CD4-positive, alpha-beta T cell treated with Interleukin-2 at 100 ng/mL for 4 hours (primary cell): ENCODE results near the gene ZBTB5.
"Not testable (repeated sequence)": the region's sequence is repeated elsewhere in the genome, so short reads cannot be mapped to it uniquely, and the experiment has no call there.

Source experiments
- DNase-seq: peaks from one replicate; pipeline ENCODE4 v3.0.0-alpha.2; 2020; ENCODE audit warnings: low spot score

ZBTB5 gene

DNA sequence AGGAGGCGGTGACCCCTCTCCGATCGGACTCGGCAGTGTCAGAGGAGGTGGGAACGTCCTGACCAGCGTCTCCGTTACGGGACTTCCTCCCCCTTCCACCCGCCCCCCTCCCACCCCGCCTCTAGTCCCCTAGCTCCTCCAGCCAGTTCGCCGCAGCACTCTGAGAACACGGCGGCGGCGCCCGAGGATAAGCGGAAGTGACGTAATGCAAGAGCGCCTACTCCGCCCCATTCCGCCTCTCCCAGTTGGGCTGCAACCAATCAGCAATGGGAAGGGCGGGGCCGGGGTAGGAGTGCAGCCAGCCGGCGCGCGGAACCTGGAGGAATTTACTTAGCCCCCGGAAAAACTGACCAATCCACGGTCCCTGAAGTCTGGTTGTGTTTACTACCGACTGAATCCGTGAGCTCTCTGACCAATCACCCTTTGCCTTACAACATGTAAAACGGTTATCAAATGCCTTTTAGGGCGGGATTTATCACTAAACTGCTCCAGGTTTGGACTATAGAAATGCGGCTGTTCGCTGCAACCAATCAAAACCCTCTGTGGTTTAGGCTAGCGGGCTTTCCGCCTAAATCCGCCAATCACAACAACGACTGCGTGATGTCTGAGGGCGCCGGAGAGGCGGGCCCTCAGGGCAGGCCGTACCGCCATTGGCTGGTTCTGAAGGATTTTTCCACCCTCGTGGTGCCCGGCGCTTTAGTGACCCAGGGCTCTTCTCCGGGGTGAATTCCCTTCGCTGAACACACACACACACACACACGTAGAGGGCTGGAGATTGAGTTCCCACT, at the start of gene ZBTB5:
Gene ZBTB5 (minus strand): TSS at position 202 of the 788 bp plus-strand sequence. CDS start 22,899 bp downstream, outside the sequence.
- DNase-seq = peak; percentile 99

DNA sequence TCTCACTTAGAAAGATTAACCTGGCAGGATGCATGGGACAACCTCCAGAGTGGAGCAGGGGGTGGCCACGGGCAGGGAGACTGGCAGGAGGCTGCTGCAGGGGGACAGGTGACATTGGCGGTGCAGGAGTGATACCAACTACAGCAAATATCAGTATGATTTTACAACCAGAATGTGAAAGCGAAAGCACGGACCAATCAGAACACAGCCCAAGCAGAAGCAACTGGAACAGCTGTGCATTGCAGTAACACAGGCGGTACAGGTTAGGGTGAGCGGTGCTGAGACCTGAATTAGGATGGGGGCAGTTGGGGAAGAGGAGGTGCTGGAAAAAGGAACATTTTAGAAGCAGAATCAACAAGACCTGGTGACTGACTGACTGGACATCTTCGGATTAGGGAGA, 49.7 kb upstream of the ZBTB5 start:
- no peak for DNase-seq

GRCh38 chr9:37514415-37514814, 49.2 kb upstream of the ZBTB5 start:
- DNase-seq = not testable (repeated sequence)

DNA sequence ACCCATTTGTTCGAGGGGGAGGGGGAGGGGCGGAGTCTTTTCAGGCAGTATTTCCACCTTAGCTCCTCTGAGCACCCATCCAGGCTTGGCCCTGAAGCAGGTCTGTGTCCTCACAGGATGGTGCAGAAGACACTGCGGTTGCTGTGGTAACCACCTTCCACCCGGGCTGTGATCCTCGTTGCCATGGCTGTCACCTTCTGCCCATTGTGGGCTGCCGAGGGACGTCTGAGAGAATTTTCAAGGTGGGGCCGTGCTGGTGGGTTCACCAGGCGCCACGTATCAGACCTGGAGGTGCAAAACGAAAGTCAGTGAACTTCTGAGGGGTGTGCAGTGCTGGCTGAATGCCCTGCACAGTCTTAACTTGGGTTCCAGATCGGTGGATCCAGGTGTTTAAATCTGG, 47.2 kb upstream of the ZBTB5 start:
- DNase-seq = peak; percentile 48

GRCh38 chr9:37511016-37512010, 46.1 kb upstream of the ZBTB5 start:
- DNase-seq = no peak

DNA sequence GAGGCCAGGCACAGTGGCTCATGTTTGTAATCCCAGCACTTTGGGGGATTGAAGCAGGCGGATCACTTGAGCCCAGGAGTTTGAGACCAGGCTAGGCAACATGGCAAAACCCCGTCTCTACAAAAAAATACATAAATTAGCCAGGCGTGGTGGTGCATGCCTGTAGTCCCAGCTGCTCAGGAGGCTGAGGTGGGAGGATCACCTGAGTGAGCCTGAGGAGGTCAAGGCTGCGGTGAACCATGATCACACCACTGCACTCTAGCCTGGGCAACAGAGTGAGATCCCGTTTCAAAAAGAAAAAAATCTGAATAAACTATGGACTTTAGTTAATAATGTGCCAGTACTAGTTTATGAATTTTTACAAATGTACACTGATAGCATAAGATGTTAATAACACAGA, 44.8 kb upstream of the ZBTB5 start:
- not testable (repeated sequence) for DNase-seq

DNA sequence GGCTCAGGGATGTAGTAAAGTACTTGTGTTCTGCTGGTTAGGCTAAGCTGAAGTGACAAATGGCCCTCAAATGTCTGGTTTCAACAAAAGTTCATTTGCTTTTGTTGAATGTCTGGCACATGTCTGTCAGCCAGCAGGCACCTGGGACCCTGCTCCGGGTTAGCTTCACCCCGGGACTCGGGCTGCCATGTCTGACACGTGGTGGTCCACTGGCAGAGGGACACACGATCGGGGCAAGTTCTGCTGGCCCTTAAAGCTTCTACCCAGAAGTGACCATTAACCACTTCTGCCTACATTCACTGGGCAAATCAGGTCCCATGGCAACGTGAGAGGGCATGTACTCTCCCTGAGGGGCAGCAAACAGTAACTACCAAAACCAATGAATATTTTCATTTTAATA, 44.3 kb upstream of the ZBTB5 start:
- DNase-seq = no peak

DNA sequence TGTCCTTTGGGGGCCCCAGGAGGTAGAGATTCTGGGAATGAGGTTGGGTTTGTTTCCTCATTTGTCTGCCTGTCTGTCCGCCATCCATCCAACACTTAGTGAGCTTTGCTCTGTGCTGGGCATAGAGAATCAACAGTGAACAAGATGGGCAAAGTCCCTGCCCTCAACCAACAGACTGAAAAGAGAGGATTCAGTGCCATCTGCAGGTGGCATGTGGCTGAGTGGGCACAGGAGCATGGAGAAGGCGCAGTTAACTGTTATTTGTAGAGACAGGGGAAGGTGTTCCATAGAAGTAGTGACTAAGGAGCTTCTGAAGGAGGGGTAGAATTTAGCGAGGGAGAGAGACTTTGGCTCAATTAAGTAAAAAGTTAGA, 43.6 kb upstream of the ZBTB5 start:
- DNase-seq = peak; percentile 12

DNA sequence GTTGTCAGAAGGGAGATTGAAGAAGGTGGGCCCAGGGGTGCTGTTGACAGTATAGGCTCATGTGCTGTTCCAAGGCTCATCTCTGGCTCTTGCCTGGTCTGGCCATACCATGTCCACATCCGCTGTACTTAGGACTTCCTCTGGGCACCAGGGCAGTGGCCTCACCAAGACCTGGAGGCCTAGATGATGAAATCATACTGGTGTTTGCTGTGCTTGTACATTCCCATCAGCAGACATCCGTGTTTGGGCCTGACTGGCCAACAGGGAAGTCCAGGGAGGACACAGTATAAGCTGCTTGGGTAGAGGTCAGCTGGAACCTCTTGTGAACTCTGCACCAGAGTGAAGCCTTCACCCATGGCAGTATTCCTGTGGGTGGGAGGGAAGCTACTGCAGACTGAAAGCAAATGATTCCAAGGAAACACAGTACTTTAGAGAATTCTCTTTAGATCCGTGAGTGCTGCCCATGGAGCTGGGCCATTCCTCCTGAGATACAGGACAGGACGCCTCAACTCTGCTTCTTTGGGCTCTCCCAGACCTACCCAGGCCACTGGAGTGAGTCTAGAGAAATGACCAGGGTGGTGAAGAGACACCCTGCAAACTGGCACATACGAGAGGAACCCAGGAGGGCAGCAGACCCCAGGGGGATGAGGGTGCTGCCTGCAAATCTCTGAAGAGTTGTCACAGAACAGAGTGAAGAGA, 43.0 kb upstream of the ZBTB5 start:
- DNase-seq = no peak

DNA sequence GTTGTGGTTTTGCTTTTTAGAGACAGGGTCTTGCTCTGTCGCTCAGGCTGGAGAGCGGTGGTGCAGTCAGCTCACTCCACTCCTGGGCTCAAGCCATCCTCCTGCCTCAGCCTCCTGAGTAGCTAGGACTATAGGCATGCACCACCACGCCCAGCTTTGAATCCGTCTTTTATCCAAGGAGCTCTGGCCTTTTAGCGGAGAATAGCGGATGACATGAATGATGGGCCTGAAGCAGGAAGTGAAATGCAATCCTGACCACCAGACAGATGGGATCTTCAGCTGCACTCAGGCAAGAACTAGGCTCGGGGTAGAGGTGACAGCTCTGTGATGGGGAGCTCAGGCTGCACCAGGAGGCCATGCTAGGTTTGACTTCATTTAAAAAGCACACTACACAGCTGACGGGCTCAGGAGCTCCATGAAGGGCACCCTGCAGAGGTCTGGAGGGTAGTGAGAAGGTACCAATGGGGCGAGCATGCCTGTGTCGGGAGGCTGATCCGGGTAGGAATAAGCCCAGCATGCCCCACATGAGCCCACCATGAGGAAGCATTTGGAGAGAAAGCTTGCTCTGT, 42.4 kb upstream of the ZBTB5 start:
- no peak for DNase-seq

DNA sequence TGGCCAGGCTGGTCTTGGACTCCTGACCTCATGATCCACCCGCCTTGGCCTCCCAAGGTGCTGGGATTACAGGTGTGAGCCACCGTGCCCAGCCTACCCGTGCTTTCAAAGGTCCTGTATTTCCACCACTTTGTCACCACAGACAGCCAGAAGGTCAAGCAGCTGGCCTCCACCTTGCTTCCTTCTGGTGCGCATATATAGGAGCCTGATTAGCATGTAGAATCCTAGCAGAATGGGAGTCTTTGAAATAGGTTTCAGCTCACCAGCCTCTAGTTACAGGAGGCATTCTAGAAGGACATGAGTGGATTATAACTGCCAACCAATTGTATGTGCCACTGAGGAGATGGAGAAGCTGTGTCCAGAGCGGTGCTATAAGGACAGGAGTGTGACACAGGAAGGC, 39.4 kb upstream of the ZBTB5 start:
- DNase-seq = no peak

- peak; percentile 58 for DNase-seq
Observed at GRCh38 chr9:37503736-37504135, 38.5 kb upstream of the ZBTB5 start.

DNA sequence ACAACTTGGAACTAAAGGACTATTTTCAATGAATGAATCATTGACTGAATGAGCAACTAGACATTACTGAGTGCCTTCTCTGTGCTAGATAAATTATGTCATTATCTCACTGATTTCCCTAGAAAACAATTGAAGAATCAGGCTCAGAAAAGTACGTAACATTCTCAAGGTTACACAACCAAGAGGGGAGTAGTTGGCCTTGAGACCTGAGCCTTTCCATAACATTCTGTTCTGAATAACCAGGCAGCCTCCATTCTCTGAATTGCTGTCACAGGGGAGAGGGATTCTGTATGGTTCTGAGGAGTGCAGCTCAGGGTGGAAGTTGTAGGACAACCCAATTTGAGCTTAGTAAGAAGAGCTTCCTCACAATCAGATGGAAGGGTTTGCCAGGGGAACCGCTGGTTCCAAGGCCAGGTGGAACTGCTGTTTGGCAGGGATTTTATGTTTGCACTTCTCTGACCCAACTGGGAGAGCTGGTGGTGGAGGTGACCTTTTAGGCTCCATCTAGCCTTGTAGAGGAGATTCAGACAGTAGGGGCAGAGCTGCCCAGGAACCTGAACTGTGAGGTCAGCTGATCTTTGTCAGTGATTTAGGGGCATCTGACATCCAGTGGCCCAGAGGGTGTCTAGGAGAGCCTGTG, 36.8 kb upstream of the ZBTB5 start:
- DNase-seq = no peak

GRCh38 chr9:37499297-37499696, 34.0 kb upstream of the ZBTB5 start:
- no peak for DNase-seq

DNA sequence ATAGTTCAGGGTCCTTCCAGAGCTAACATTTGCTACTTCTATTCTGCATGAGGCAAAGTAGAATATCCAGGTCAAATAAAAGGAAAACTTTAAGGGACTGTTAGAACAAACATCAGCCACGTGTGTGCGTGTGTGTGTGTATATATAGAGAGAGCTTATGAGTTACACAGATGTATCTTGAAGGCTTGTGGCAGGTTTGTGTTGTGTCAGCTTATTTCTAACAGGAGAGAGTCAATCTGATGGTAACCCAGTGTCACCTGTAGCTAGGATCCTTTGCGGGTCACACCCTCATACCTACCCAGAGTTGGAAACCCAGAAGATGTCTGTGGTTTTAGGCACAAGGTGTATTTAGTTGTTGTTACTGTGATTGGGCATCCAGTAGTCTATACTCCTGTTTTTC, 33.2 kb upstream of the ZBTB5 start:
- no peak for DNase-seq

- DNase-seq = no peak
Observed at GRCh38 chr9:37497320-37497719, 32.1 kb upstream of the ZBTB5 start.

DNA sequence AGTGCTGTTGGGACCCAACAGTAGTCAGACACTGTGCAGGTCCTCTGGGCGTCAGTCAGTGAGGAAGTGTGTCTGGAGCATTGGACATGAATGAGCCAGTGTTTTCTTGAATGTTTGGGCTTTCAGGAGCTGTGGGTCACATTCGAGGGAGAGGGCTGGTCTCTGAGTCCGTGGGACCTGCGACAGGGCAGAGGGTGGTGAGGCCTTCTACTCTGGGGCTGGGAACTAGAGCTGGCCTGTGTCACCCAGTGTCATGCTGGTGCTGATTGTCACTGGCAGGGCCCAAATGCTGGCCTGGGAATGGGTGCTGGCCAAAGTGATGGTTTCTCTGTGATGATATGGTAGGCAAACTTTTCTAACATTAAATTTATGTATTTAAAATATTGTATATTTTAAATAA, 30.8 kb upstream of the ZBTB5 start:
- no peak for DNase-seq

GRCh38 chr9:37495571-37495970, 30.3 kb upstream of the ZBTB5 start:
- no peak for DNase-seq

- no peak for DNase-seq
Observed at GRCh38 chr9:37491939-37492338, 26.7 kb upstream of the ZBTB5 start.

DNA sequence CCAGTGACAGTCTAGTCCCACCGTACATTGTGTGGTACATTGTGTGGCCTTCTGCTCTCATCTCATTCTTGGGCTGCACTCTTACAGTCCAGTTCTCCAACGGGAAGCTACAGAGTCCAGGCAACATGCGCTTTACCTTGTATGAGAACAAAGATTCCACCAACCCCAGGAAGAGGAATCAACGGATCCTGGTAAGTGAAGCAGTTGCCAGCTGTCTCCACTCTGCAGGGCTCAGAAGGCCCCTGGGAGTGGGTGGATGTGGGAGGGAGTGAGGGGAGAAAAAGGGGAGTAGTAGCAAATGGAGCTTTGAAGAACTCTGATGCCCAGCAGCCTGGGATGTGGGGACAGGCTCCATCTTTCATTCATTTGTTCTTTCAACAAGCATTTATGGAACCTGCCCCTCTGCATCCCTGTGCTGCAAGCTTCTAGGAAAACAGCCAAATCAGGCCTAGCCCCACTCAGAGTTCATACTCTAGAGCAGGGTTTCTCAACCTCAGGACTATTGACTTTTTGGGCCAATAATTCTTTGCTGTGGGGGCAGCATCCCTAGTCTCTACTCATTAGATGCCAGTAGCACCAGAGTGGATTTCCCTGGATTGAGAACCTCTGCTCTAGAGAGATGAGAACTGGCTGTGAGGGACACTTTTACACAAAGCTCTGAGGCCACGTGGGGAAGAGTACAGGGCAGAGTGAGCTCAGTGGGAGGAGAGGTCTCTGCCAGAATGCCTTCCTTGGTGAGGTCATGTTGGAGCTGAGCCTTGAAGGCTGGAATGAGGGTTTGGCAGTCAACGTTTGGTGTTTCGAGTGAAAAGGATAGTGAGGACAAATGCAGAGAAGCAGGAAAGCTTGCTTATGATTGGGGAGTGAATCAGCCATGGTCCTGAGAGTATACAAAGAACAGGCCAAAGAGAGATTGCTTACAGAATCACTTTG, 21.6 kb upstream of the ZBTB5 start:
- no peak for DNase-seq

DNA sequence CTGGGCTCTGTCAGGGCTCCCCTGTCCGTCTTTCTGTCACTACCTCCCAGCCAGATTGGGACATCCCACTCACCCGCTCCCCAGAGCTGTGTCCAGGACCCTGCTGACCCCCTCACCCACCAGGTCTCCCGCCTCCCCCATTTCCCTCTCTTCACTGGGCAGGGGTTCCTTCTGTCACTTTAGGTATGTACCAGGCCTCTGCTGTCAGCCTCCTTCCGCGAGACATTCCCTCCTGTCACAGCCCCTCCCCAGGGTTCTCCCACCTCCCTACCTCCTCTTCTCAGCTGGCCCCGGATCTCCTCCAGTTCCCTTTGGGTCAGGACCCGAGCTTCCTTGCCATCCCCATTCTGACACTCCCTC, 21.0 kb upstream of the ZBTB5 start:
- no peak for DNase-seq
